WERI-Rb-1 (cell line): Measurements from ENCODE around the gene ZNF3.
A peak's percentile ranks its signal among the peaks of the same experiment; 100 is the strongest.

Experiments used
- DNase-seq: peaks from one replicate; pipeline ENCODE4 v3.0.0-alpha.2; 2020
- H3K27ac ChIP-seq: fragments of 250-450 bp; sonication (Bioruptor Pico); 2 replicates; pipeline ENCODE4 v1.5.1; 2020; ENCODE audit warnings: mild to moderate bottlenecking, moderate library complexity
- H3K27me3 ChIP-seq: fragments of 250-450 bp; sonication (Bioruptor Pico); 2 replicates; pipeline ENCODE4 v1.5.1; 2021; ENCODE audit warnings: mild to moderate bottlenecking, low read depth, moderate library complexity; ENCODE audit not compliant: insufficient read depth, severe bottlenecking
- H3K36me3 ChIP-seq: fragments of 250-450 bp; sonication (Bioruptor Pico); 2 replicates; pipeline ENCODE4 v1.5.1; 2020; ENCODE audit warnings: mild to moderate bottlenecking, moderate library complexity
- H3K4me3 ChIP-seq: 2 replicates; pipeline ENCODE4 v1.5.1; 2011; ENCODE audit warnings: low read depth, mild to moderate bottlenecking, control low read depth, low read length
- H3K9me3 ChIP-seq: fragments of 250-450 bp; sonication (Bioruptor Pico); 2 replicates; pipeline ENCODE4 v1.5.1; 2021; ENCODE audit warnings: mild to moderate bottlenecking, moderate library complexity; ENCODE audit not compliant: severe bottlenecking
- TF ChIP-seq, protein P1 (sequence below): IDR thresholded peaks from 2 replicates; pipeline ENCODE4 v1.5.1; 2011; ENCODE audit warnings: low read depth, mild to moderate bottlenecking, control low read depth, inconsistent platforms, low read length

The ZNF3 gene

DNA sequence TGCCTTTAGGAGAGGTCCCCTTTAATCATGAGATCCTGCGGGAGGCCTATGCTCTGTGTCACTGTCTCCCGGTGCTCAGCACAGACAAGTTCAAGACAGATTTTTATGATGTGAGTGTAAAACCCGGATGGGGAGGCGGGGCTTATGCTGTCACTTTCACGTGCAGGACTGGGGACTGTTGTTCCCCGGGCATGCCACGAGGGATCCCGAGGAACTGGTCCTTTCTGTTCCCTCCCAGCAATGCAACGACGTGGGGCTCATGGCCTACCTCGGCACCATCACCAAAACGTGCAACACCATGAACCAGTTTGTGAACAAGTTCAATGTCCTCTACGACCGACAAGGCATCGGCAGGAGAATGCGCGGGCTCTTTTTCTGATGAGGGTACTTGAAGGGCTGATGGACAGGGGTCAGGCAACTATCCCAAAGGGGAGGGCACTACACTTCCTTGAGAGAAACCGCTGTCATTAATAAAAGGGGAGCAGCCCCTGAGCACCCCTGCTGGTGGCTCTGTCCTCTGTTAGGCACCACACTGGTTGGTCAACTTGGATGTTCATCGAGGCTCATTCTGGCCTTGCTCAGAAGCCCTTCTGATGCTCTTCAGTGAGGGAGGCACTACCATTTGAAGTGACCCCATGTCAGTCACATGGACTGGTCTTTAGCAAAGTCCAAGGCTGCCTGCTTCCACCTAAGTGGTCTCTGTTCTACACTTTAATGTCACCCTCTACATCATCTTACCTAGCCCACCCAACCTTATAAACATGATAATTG, 10.1 kb upstream of the ZNF3 start:
- Histone ChIP-seq H3K27me3 (no peaks in the 10 kb centered on the region), H3K36me3 (peaks cover 76% of the 10 kb centered on the region), H3K9me3 (no peaks in the 10 kb centered on the region), H3K4me3 (no peak overlapping the region), H3K27ac (peak overlapping the region; percentile 95)
- TF ChIP-seq, protein P1, sequence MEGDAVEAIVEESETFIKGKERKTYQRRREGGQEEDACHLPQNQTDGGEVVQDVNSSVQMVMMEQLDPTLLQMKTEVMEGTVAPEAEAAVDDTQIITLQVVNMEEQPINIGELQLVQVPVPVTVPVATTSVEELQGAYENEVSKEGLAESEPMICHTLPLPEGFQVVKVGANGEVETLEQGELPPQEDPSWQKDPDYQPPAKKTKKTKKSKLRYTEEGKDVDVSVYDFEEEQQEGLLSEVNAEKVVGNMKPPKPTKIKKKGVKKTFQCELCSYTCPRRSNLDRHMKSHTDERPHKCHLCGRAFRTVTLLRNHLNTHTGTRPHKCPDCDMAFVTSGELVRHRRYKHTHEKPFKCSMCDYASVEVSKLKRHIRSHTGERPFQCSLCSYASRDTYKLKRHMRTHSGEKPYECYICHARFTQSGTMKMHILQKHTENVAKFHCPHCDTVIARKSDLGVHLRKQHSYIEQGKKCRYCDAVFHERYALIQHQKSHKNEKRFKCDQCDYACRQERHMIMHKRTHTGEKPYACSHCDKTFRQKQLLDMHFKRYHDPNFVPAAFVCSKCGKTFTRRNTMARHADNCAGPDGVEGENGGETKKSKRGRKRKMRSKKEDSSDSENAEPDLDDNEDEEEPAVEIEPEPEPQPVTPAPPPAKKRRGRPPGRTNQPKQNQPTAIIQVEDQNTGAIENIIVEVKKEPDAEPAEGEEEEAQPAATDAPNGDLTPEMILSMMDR, result peak; percentile 23; the same call in 1 of the 2 replicates
- peak; percentile 43 for DNase-seq

DNA sequence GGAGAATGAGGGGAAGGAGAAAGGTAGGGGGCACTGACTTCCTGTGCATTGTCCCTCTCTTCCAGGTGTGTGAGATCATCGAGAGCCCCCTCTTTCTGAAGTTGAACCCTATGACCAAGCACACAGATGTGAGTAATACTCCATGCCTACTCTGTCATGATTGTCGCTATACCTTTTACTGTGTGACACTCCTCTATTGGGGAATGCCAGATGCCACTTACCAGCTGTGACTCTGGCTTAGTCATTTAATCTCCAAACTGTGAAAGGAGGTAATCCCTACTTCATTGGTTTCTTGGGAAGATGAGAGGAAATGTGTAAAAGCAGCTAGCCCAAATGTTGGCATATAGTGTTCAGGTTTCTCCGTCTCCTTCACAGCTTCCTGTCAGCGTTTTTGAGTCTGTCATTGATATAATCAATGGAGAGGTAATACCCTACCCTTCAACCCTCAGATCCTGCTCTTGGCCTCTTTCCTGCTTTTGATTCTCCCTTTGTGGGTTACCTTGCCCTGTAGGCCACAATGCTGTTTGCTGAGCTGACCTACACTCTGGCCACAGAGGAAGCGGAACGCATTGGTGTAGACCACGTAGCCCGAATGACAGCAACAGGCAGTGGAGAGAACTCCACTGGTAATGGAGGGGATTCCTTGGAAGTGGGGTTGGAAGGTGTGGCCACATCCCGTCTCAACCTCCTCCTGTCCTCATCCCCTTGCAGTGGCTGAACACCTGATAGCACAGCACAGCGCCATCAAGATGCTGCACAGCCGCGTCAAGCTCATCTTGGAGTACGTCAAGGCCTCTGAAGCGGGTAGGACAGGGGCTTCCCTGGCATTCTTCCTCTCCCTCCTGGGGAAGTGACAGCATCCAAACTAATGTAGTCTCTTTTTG, 9.2 kb upstream of the ZNF3 start:
- TF ChIP-seq, protein P1, result no peak
- Histone ChIP-seq H3K4me3 (no peak overlapping the region), H3K27ac (peak overlapping the region; percentile 95), H3K27me3 (no peaks in the 10 kb centered on the region), H3K9me3 (no peaks in the 10 kb centered on the region), H3K36me3 (peaks cover 68% of the 10 kb centered on the region)
- no peak for DNase-seq

DNA sequence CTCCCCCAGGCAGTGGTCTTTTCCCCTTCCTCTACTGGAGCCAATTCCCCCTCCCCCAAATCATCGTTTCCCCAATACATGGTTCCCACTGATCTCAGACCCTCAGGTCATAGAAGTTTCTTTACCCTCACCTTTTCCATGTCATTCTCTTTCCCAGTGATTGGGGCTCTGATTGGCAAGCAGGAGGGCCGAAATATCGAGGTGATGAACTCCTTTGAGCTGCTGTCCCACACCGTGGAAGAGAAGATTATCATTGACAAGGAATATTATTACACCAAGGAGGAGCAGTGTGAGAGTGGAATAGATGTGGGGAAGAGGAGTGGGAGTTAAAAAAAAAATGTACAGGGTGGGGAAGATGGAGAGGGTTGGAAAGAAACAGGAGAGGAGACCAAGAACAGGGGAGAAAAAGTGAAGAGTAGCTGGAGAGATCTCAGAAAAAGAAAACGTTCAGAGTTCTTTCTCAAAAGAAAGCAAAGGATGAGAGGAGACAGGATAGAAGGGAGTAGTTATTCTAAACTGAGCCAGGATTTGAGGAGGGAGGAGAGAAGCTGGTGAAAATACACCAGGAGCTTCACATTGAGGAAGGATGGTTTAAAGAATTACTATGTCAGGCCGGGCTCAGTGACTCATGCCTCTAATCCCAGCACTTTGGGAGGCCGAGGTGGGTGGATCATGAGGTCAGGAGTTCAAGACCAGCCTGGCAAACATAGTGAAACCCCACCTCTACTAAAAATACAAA, 8.1 kb upstream of the ZNF3 start:
- Histone ChIP-seq H3K4me3 (peak overlapping the region; percentile 93), H3K36me3 (peaks cover 56% of the 10 kb centered on the region), H3K9me3 (no peaks in the 10 kb centered on the region), H3K27ac (peak overlapping the region; percentile 95), H3K27me3 (no peaks in the 10 kb centered on the region)
- TF ChIP-seq, protein P1, result no peak
- no peak for DNase-seq

DNA sequence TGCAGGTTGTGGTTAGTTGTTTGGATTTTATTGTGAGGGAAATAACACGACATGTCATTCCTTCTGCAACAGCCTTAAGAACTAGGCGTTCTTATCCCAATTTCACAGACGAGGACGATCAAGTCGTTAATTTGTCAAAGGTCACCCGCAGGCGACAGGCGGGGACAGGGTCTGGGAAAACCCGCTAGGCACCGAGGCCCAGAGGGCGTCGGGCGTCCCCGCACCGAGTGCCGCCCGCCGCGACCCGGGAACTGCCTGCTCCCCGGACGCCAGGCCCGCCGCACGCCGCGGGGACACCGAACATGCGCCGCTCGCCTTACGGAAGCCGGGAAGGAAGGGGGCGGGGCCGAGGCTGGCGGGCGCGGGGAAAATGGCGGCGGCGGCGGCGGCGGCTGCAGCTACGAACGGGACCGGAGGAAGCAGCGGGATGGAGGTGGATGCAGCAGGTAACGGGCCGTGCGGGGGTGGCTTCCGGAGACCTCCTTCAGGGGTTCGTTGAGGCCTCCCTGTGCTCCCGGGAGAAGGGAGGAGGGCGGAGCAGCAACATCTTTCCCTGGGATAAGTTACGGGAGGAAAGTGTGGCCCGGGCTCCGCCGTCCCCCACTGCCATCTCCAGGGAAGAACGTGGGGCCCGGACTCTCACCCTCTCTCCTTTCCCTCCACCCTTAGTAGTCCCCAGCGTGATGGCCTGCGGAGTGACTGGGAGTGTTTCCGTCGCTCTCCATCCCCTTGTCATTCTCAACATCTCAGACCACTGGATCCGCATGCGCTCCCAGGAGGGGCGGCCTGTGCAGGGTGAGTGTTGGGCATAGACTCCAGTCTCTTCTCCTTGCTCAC, 7.3 kb upstream of the ZNF3 start, which contains the start of gene COPS6:
COPS6 (plus strand) TSS at position 349 of the 837 bp plus-strand sequence; CDS start at position 371, 22 bp downstream.
- TF ChIP-seq, protein P1, result no peak

DNA sequence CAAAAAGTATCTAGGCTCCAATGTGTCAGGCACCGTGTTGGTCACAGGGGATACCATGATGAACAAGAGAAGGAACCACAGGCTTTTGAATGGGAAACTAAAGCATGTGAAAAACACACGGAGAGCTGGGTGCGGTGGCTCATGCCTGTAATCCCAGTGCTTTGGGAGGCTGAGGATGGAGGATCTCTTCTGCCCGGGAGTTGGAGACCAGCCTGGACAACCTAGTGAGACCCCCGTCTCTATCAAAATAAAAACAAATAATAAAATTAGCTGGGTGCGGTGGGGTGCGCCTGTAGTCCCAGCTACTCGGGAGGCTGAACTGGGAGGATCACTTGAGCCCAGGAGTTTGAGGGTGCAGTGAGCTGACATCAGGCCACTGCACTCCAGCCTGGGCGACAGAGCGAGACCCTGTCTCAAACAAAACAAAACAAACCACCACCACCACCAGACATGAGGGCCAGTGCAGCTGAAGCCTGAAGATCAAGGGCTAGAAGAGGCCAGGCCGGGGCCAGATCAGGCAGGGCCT, 6.6 kb upstream of the ZNF3 start:
- TF ChIP-seq, protein P1, result no peak
- H3K4me3 ChIP-seq, result peak overlapping the region; percentile 93
- no peaks in the 10 kb centered on the region for H3K9me3 ChIP-seq
- DNase-seq, result no peak
- no peaks in the 10 kb centered on the region for H3K27me3 ChIP-seq
- H3K27ac ChIP-seq, result peak overlapping the region; percentile 95
- H3K36me3 ChIP-seq, result peaks cover 41% of the 10 kb centered on the region

More for the DNA sequence above, 7.3 kb upstream of the ZNF3 start, which contains the start of gene COPS6:
- Histone ChIP-seq H3K4me3 (peak within 1 kb of the TSS; percentile 93), H3K27me3 (no peaks in the 10 kb centered on the region), H3K36me3 (peaks cover 48% of the 10 kb centered on the region), H3K27ac (peak within 1 kb of the TSS; percentile 95), H3K9me3 (no peaks in the 10 kb centered on the region)
- DNase-seq, result peak; percentile 83
